SK-N-MC (cell line): ENCODE results near the gene TBC1D2B.

Experiments used
- DNase-seq: peaks from one replicate; pipeline ENCODE4 v3.0.0-alpha.2; 2011; ENCODE audit warnings: low read depth, low spot score
- H3K27ac ChIP-seq: fragments of 200-600 bp; sonication (generic); 2 replicates; pipeline ENCODE4 v1.5.1; 2016; ENCODE audit warnings: mixed run types
- H3K36me3 ChIP-seq: fragments of 200-600 bp; sonication (generic); 2 replicates; pipeline ENCODE4 v1.6.1; 2017; ENCODE audit warnings: antibody characterized with exemption, low read length, mixed read lengths; ENCODE audit not compliant: insufficient read depth
- H3K4me3 ChIP-seq: fragments of 200-600 bp; sonication (generic); 2 replicates; pipeline ENCODE4 v1.5.1; 2016
- H3K9ac ChIP-seq: fragments of 200-600 bp; sonication (generic); 2 replicates; pipeline ENCODE4 v1.8.0; 2017; ENCODE audit warnings: mixed run types, mixed read lengths; ENCODE audit not compliant: insufficient read length
- H3K9me3 ChIP-seq: fragments of 200-600 bp; sonication (generic); 2 replicates; pipeline ENCODE4 v1.6.1; 2017; ENCODE audit warnings: low read depth, mild to moderate bottlenecking, antibody characterized with exemption, low read length, moderate library complexity, mixed read lengths
- EZH2 ChIP-seq: fragments of 200-600 bp; sonication (generic); IDR thresholded peaks from one replicate; pipeline ENCODE4 v1.6.1; 2017; ENCODE audit warnings: antibody characterized with exemption
- FOXP2 ChIP-seq: optimal IDR thresholded peaks from 2 replicates; pipeline ENCODE3; 2011; ENCODE audit warnings: mild to moderate bottlenecking, moderate library complexity; ENCODE audit not compliant: insufficient read depth; ENCODE audit errors: extremely low read length, control extremely low read depth
- POLR2AphosphoS5 ChIP-seq: IDR thresholded peaks from 2 replicates; pipeline ENCODE4 v1.6.1; 2012; ENCODE audit warnings: mild to moderate bottlenecking, low read depth, low read length, borderline replicate concordance

TBC1D2B gene

GRCh38 chr15:78077053-78077870 lies at the start of gene TBC1D2B:
Gene TBC1D2B (minus strand): TSS chr15:78077711. CDS start chr15:78077652, 59 bp downstream.
- H3K36me3 ChIP-seq = peaks cover 6% of the 10 kb centered on the region
- peak within 1 kb of the TSS; percentile 86 for H3K9ac ChIP-seq
- TF ChIP-seq POLR2AphosphoS5 = no peak
- no peak for TF ChIP-seq FOXP2
- TF ChIP-seq EZH2 = no peak
- H3K4me3 ChIP-seq = peak within 1 kb of the TSS; percentile 85
- no peak for DNase-seq
- H3K9me3 ChIP-seq = no peaks in the 10 kb centered on the region
- H3K27ac ChIP-seq = peak within 1 kb of the TSS; percentile 84

DNA sequence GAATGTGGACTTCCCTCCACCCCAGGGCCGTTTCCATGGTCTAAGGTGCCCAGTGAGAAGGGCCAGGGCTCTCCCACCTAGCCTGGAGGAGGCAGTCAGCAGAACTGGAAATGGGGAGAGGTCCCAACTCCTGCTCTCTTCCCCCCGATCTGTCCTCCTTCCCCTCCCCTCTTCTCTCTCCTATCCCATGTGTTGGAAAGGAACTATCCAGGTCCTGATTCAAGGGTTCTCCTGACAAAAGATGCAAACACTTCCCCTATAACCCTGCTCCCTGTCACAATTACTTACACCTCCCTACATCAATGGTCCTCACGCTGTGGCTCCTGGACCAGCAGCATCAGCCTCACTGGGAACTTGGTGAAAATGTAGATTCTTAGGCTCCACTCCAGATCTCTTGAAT lies 47.8 kb upstream of the TBC1D2B start:
- Histone ChIP-seq H3K4me3 (no peak overlapping the region), H3K9me3 (no peaks in the 10 kb centered on the region), H3K36me3 (no peaks in the 10 kb centered on the region), H3K27ac (no peak overlapping the region), H3K9ac (no peak overlapping the region)
- TF ChIP-seq FOXP2 (no peak), POLR2AphosphoS5 (no peak), EZH2 (no peak)
- no peak for DNase-seq

DNA sequence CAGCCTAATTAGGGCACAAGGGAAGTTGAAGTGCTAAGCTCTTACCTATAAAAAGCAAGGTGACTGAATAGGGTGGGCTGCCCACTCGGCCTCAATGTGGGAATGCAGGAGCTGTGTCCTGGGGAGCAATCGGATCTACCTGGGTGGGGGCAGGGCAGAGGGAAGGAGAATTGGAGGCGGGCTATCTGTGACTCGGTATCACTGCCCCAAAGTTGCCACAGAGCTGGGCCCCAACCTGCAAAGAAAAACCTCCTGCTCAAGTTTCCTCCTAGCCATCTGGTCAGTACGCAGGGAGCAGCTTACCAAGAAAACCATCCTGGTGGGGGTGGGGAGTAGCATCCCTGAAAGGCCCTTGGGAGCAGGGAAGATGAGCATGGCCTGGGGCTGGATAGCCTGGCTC lies 43.0 kb upstream of the TBC1D2B start:
- H3K9me3 ChIP-seq = no peaks in the 10 kb centered on the region
- H3K36me3 ChIP-seq = no peaks in the 10 kb centered on the region
- no peak for DNase-seq
- H3K4me3 ChIP-seq = no peak overlapping the region
- no peak overlapping the region for H3K9ac ChIP-seq
- TF ChIP-seq POLR2AphosphoS5 (no peak), FOXP2 (no peak), EZH2 (no peak)
- no peak overlapping the region for H3K27ac ChIP-seq

- DNase-seq = no peak
- no peak overlapping the region for H3K9ac ChIP-seq
- H3K9me3 ChIP-seq = no peaks in the 10 kb centered on the region
- no peak overlapping the region for H3K4me3 ChIP-seq
- TF ChIP-seq FOXP2 (no peak), EZH2 (no peak), POLR2AphosphoS5 (no peak)
- H3K27ac ChIP-seq = no peak overlapping the region
- H3K36me3 ChIP-seq = no peaks in the 10 kb centered on the region
Measured at GRCh38 chr15:78112551-78112950, 35.0 kb upstream of the TBC1D2B start.

- TF ChIP-seq FOXP2 (no peak), EZH2 (no peak), POLR2AphosphoS5 (no peak)
- DNase-seq = no peak
- Histone ChIP-seq H3K9me3 (no peaks in the 10 kb centered on the region), H3K36me3 (no peaks in the 10 kb centered on the region), H3K4me3 (no peak overlapping the region), H3K27ac (no peak overlapping the region), H3K9ac (no peak overlapping the region)
Measured at GRCh38 chr15:78111788-78112187, 34.3 kb upstream of the TBC1D2B start.

GRCh38 chr15:78110916-78111475 lies 33.5 kb upstream of the TBC1D2B start:
- H3K9me3 ChIP-seq = no peaks in the 10 kb centered on the region
- TF ChIP-seq EZH2 (no peak), FOXP2 (no peak), POLR2AphosphoS5 (no peak)
- H3K9ac ChIP-seq = no peak overlapping the region
- H3K4me3 ChIP-seq = no peak overlapping the region
- no peaks in the 10 kb centered on the region for H3K36me3 ChIP-seq
- no peak for DNase-seq
- H3K27ac ChIP-seq = no peak overlapping the region

GRCh38 chr15:78110096-78110495 lies 32.6 kb upstream of the TBC1D2B start:
- no peak for DNase-seq
- Histone ChIP-seq H3K9me3 (no peaks in the 10 kb centered on the region), H3K4me3 (no peak overlapping the region), H3K9ac (no peak overlapping the region), H3K27ac (no peak overlapping the region), H3K36me3 (no peaks in the 10 kb centered on the region)
- no peak for TF ChIP-seq EZH2
- no peak for TF ChIP-seq FOXP2
- no peak for TF ChIP-seq POLR2AphosphoS5

DNA sequence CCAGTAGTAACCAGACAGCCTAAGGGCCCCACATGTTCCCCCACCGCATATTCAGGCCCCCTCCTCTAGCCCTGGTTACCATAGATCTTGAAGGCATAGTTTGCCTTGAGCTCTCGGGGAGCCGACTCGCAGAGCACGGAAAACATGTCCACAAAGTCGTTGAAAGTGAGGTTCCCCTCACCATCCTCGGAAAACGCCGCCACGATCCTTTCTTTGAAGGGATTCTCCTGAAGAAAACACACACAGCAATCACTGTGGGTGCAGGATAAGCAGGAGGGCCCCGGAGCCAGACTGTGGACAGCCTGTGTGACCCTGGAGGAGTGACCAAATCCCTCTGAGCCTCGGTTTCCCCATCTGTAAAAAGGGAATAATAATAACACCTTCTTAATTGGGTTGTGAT lies 31.6 kb upstream of the TBC1D2B start:
- Histone ChIP-seq H3K36me3 (no peaks in the 10 kb centered on the region), H3K9ac (no peak overlapping the region), H3K9me3 (no peaks in the 10 kb centered on the region), H3K27ac (no peak overlapping the region), H3K4me3 (no peak overlapping the region)
- TF ChIP-seq POLR2AphosphoS5 (no peak), FOXP2 (no peak), EZH2 (no peak)
- DNase-seq = no peak
